HEK293 (cell line): Measurements from ENCODE around the gene BTBD7.

Source experiments
- CTCF ChIA-PET: fragments of 350-600 bp; formaldehyde crosslinking; extraction: SDS; loops from one replicate; lab custom pipeline; 2021; ENCODE audit warnings: antibody characterized with exemption; lab: Yijun Ruan, JAX
- POLR2A ChIA-PET: fragments of 300-600 bp; formaldehyde crosslinking; extraction: SDS; loops from one replicate; lab custom pipeline; 2020; ENCODE audit warnings: antibody characterized with exemption, inconsistent platforms; lab: Yijun Ruan, JAX
- H3K27ac ChIP-seq: fragments of 200-500 bp; sonication (Bioruptor generic); 2 replicates; pipeline ENCODE4 v1.5.1; 2014; ENCODE audit warnings: low read depth, low read length, control low read depth, inconsistent platforms; ENCODE audit errors: extremely low read depth
- H3K36me3 ChIP-seq, 2 experiments: fragments of 200-500 bp in 1 of 2; sonication (Bioruptor generic) in 1 of 2; 1 replicate in 1 of 2; 2 replicates in 1 of 2; pipeline ENCODE4 v1.5.1; 2014 to 2017; ENCODE audit warnings: inconsistent platforms in 2 of 2, low read length in 2 of 2; ENCODE audit not compliant: control insufficient read depth in 2 of 2, insufficient read depth in 1 of 2
- H3K4me1 ChIP-seq: fragments of 200-500 bp; sonication (Bioruptor generic); 2 replicates; pipeline ENCODE4 v1.5.1; 2014; ENCODE audit warnings: mild to moderate bottlenecking, low read length, inconsistent platforms; ENCODE audit not compliant: control insufficient read depth, insufficient read depth
- H3K4me3 ChIP-seq: 2 replicates; pipeline ENCODE4 v1.5.1; 2011; ENCODE audit warnings: low read depth, mild to moderate bottlenecking, control low read depth, low read length, moderate library complexity
- H3K9me3 ChIP-seq: fragments of 200-500 bp; sonication (Bioruptor generic); 2 replicates; pipeline ENCODE4 v1.5.1; 2014; ENCODE audit warnings: low read depth, low read length, inconsistent platforms; ENCODE audit not compliant: control insufficient read depth, insufficient read depth
- GLIS2 ChIP-seq: fragments of 450-650 bp; formaldehyde crosslinking; IDR thresholded peaks from 2 replicates; pipeline ENCODE4 v1.5.1; 2016; ENCODE audit warnings: missing biosample characterization, missing genetic modification characterization
- KLF9 ChIP-seq: fragments of 450-650 bp; formaldehyde crosslinking; IDR thresholded peaks from 2 replicates; pipeline ENCODE4 v1.5.1; 2016; ENCODE audit warnings: missing biosample characterization, missing genetic modification characterization, low read depth
- SP7 ChIP-seq: fragments of 450-650 bp; formaldehyde crosslinking; IDR thresholded peaks from 2 replicates; pipeline ENCODE4 v1.5.1; 2016; ENCODE audit warnings: missing biosample characterization, missing genetic modification characterization
- ZFHX2 ChIP-seq: fragments of 450-650 bp; formaldehyde crosslinking; conservative IDR thresholded peaks from 2 replicates; pipeline ENCODE4 v1.5.1; 2016; ENCODE audit warnings: missing biosample characterization, missing genetic modification characterization
- ZNF23 ChIP-seq: fragments of 450-650 bp; formaldehyde crosslinking; IDR thresholded peaks from 2 replicates; pipeline ENCODE4 v1.5.1; 2016; ENCODE audit warnings: missing biosample characterization, missing genetic modification characterization, borderline replicate concordance
- ZNF335 ChIP-seq: fragments of 450-650 bp; formaldehyde crosslinking; conservative IDR thresholded peaks from 2 replicates; pipeline ENCODE4 v1.5.1; 2016; ENCODE audit warnings: missing biosample characterization, missing genetic modification characterization
- ZNF473 ChIP-seq: fragments of 450-650 bp; formaldehyde crosslinking; IDR thresholded peaks from 2 replicates; pipeline ENCODE4 v1.5.1; 2017; ENCODE audit warnings: missing biosample characterization, missing genetic modification characterization
- TF ChIP-seq, protein P1 (sequence below): fragments of 450-650 bp; formaldehyde crosslinking; IDR thresholded peaks from 2 replicates; pipeline ENCODE4 v1.5.1; 2016; ENCODE audit warnings: missing biosample characterization, missing genetic modification characterization
- TF ChIP-seq, protein P2 (sequence below): fragments of 450-650 bp; formaldehyde crosslinking; IDR thresholded peaks from 2 replicates; pipeline ENCODE4 v1.5.1; 2016; ENCODE audit warnings: missing biosample characterization, missing genetic modification characterization
- TF ChIP-seq, protein P3 (sequence below): fragments of 450-650 bp; formaldehyde crosslinking; IDR thresholded peaks from 2 replicates; pipeline ENCODE4 v1.5.1; 2016; ENCODE audit warnings: missing biosample characterization, missing genetic modification characterization
- TF ChIP-seq, protein P4 (sequence below): fragments of 450-650 bp; formaldehyde crosslinking; IDR thresholded peaks from 2 replicates; pipeline ENCODE4 v1.5.1; 2016; ENCODE audit warnings: missing biosample characterization, missing genetic modification characterization
- TF ChIP-seq, protein P5 (sequence below): fragments of 450-650 bp; formaldehyde crosslinking; optimal IDR thresholded peaks from 2 replicates; pipeline ENCODE3; 2016; ENCODE audit warnings: missing biosample characterization, mild to moderate bottlenecking, missing genetic modification characterization
- TF ChIP-seq, protein P6 (sequence below): fragments of 450-650 bp; formaldehyde crosslinking; IDR thresholded peaks from 2 replicates; pipeline ENCODE4 v1.5.1; 2017; ENCODE audit warnings: missing biosample characterization, missing genetic modification characterization

The BTBD7 gene

DNA sequence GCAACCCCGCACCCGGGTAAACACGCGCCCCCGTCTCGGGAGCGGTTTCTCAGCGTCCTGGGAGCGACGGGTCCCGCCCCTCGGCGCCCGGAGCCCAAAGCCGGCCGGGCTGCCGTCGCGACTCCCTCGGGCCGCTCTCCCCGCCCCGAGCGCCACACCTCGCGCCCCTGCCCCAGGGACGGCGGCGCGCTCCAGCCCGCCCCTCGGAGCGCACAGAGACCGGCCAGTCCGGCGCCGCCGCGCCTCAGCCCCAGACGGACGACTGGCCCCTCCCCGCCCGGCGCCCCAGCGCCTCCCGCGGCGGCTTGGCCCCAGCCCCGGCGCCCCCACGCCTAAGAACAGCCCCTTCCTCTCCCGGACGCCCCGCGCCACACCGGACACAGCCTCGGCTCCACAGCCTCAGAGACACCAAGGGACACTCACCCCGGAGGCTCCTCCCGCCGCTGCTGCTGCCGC, 411 bp downstream of the BTBD7 start (continued):
- TF ChIP-seq, protein P1, sequence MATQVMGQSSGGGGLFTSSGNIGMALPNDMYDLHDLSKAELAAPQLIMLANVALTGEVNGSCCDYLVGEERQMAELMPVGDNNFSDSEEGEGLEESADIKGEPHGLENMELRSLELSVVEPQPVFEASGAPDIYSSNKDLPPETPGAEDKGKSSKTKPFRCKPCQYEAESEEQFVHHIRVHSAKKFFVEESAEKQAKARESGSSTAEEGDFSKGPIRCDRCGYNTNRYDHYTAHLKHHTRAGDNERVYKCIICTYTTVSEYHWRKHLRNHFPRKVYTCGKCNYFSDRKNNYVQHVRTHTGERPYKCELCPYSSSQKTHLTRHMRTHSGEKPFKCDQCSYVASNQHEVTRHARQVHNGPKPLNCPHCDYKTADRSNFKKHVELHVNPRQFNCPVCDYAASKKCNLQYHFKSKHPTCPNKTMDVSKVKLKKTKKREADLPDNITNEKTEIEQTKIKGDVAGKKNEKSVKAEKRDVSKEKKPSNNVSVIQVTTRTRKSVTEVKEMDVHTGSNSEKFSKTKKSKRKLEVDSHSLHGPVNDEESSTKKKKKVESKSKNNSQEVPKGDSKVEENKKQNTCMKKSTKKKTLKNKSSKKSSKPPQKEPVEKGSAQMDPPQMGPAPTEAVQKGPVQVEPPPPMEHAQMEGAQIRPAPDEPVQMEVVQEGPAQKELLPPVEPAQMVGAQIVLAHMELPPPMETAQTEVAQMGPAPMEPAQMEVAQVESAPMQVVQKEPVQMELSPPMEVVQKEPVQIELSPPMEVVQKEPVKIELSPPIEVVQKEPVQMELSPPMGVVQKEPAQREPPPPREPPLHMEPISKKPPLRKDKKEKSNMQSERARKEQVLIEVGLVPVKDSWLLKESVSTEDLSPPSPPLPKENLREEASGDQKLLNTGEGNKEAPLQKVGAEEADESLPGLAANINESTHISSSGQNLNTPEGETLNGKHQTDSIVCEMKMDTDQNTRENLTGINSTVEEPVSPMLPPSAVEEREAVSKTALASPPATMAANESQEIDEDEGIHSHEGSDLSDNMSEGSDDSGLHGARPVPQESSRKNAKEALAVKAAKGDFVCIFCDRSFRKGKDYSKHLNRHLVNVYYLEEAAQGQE (tag by site-specific recombination), result no peak
- no peak for TF ChIP-seq SP7 (tag by site-specific recombination)
- TF ChIP-seq ZNF473 (tag by site-specific recombination), result no peak
- TF ChIP-seq GLIS2 (tag by site-specific recombination), result no peak
- TF ChIP-seq, all 188 proteins: peak for 4

DNA sequence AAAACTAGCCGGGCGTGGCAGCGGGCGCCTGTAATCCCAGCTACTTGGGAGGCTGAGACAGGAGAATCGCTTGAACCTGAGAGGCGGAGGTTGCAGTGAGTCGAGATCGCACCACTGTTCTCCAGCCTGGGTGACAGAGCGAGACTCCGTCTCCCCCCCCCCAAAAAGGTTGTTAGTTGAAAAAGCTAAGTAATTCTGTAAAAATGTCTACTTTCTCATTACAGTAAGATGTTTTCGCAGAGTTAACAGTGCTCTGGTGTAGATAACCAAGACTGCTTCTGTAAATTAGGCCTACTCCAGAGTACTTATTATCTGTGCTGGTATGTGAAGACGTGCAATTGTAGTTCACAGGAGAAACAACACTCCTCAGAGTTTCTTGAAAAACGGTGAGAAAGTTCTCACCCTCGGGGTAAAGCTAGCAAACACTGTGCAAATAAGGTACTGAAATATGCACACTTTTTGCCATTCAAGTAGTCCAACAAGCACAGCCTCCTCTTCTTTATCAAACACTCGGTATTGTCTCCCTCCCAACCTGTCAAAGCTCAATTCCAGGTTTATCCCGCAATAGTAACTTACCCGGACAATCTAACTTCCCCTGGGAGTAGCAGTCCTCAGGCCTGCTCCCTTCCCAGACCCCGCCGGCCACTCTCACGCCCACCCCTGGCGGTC, 974 bp downstream of the BTBD7 start:
- Histone ChIP-seq H3K4me3 (peak overlapping the region; percentile 85), H3K4me1 (no peaks in the 10 kb centered on the region), H3K27ac (peak overlapping the region; percentile 94; the same call in 1 of the 2 replicates), H3K36me3 (no peaks in the 10 kb centered on the region; a peak in 1 of 3 replicates), H3K9me3 (no peaks in the 10 kb centered on the region)
- TF ChIP-seq, protein P2, sequence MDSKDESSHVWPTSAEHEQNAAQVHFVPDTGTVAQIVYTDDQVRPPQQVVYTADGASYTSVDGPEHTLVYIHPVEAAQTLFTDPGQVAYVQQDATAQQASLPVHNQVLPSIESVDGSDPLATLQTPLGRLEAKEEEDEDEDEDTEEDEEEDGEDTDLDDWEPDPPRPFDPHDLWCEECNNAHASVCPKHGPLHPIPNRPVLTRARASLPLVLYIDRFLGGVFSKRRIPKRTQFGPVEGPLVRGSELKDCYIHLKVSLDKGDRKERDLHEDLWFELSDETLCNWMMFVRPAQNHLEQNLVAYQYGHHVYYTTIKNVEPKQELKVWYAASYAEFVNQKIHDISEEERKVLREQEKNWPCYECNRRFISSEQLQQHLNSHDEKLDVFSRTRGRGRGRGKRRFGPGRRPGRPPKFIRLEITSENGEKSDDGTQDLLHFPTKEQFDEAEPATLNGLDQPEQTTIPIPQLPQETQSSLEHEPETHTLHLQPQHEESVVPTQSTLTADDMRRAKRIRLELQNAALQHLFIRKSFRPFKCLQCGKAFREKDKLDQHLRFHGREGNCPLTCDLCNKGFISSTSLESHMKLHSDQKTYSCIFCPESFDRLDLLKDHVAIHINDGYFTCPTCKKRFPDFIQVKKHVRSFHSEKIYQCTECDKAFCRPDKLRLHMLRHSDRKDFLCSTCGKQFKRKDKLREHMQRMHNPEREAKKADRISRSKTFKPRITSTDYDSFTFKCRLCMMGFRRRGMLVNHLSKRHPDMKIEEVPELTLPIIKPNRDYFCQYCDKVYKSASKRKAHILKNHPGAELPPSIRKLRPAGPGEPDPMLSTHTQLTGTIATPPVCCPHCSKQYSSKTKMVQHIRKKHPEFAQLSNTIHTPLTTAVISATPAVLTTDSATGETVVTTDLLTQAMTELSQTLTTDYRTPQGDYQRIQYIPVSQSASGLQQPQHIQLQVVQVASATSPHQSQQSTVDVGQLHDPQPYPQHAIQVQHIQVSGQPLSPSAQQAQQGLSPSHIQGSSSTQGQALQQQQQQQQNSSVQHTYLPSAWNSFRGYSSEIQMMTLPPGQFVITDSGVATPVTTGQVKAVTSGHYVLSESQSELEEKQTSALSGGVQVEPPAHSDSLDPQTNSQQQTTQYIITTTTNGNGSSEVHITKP (tag by site-specific recombination), result 0 out of 2 replicates have a peak, but pooled peaks have one; percentile 58
- TF ChIP-seq ZNF23 (tag by site-specific recombination) (no peak), ZNF335 (tag by site-specific recombination) (0 out of 2 replicates have a peak, but pooled peaks have one; percentile 18), ZFHX2 (tag by site-specific recombination) (peak; percentile 77), KLF9 (tag by site-specific recombination) (0 out of 2 replicates have a peak, but pooled peaks have one; percentile 41)
- TF ChIP-seq, protein P3, sequence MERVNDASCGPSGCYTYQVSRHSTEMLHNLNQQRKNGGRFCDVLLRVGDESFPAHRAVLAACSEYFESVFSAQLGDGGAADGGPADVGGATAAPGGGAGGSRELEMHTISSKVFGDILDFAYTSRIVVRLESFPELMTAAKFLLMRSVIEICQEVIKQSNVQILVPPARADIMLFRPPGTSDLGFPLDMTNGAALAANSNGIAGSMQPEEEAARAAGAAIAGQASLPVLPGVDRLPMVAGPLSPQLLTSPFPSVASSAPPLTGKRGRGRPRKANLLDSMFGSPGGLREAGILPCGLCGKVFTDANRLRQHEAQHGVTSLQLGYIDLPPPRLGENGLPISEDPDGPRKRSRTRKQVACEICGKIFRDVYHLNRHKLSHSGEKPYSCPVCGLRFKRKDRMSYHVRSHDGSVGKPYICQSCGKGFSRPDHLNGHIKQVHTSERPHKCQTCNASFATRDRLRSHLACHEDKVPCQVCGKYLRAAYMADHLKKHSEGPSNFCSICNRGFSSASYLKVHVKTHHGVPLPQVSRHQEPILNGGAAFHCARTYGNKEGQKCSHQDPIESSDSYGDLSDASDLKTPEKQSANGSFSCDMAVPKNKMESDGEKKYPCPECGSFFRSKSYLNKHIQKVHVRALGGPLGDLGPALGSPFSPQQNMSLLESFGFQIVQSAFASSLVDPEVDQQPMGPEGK, result peak; percentile 38; the same call in 1 of the 2 replicates
- TF ChIP-seq, protein P4, sequence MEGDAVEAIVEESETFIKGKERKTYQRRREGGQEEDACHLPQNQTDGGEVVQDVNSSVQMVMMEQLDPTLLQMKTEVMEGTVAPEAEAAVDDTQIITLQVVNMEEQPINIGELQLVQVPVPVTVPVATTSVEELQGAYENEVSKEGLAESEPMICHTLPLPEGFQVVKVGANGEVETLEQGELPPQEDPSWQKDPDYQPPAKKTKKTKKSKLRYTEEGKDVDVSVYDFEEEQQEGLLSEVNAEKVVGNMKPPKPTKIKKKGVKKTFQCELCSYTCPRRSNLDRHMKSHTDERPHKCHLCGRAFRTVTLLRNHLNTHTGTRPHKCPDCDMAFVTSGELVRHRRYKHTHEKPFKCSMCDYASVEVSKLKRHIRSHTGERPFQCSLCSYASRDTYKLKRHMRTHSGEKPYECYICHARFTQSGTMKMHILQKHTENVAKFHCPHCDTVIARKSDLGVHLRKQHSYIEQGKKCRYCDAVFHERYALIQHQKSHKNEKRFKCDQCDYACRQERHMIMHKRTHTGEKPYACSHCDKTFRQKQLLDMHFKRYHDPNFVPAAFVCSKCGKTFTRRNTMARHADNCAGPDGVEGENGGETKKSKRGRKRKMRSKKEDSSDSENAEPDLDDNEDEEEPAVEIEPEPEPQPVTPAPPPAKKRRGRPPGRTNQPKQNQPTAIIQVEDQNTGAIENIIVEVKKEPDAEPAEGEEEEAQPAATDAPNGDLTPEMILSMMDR (tag by site-specific recombination), result peak; percentile 55; the same call in 1 of the 2 replicates
- TF ChIP-seq, protein P5, sequence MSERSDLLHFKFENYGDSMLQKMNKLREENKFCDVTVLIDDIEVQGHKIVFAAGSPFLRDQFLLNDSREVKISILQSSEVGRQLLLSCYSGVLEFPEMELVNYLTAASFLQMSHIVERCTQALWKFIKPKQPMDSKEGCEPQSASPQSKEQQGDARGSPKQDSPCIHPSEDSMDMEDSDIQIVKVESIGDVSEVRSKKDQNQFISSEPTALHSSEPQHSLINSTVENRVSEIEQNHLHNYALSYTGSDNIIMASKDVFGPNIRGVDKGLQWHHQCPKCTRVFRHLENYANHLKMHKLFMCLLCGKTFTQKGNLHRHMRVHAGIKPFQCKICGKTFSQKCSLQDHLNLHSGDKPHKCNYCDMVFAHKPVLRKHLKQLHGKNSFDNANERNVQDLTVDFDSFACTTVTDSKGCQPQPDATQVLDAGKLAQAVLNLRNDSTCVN (tag by site-specific recombination), result peak; percentile 83
- TF ChIP-seq, protein P6, sequence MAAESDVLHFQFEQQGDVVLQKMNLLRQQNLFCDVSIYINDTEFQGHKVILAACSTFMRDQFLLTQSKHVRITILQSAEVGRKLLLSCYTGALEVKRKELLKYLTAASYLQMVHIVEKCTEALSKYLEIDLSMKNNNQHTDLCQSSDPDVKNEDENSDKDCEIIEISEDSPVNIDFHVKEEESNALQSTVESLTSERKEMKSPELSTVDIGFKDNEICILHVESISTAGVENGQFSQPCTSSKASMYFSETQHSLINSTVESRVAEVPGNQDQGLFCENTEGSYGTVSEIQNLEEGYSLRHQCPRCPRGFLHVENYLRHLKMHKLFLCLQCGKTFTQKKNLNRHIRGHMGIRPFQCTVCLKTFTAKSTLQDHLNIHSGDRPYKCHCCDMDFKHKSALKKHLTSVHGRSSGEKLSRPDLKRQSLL (tag by site-specific recombination), result no peak
- CTCF ChIA-PET, result interaction anchor here (0.5 to 0.9 kb wide), 4 partner anchors 10 to 211 kb away, joined by 3 read pairs; no protein-coding TSS in a partner anchor
- POLR2A ChIA-PET, result no interaction called here
